Keratinocyte (primary cell): ENCODE measurements around the gene MUC5B. TPM values are rescaled to one million over a fixed set of nuclear protein-coding genes. Genes with fewer than 3 reads are reported as not detected.

Experiments used
- DNase-seq: peaks from one replicate; pipeline ENCODE4 v3.0.0-alpha.2; 2011; ENCODE audit warnings: low read depth, missing footprints, low spot score
- FAIRE-seq: peaks from 2 replicates; lab custom pipeline; 2011; peaks lifted over from hg19 to GRCh38; lab: Jason Lieb, UNC
- H2AFZ ChIP-seq: 2 replicates; pipeline ENCODE4 v1.6.0; 2012; ENCODE audit warnings: low read length, control low read depth, inconsistent platforms; ENCODE audit not compliant: control insufficient read depth
- H3K27ac ChIP-seq: 2 replicates; pipeline ENCODE4 v1.5.1; 2011; ENCODE audit warnings: low read length; ENCODE audit not compliant: control insufficient read depth, insufficient read depth
- H3K27me3 ChIP-seq: 3 replicates; pipeline ENCODE4 v1.6.0; 2011; ENCODE audit warnings: low read length; ENCODE audit not compliant: control insufficient read depth, insufficient read depth; ENCODE audit errors: extremely low read depth
- H3K36me3 ChIP-seq, 2 experiments: 2 replicates in 1 of 2; 3 replicates in 1 of 2; pipeline ENCODE4 v1.5.1; 2011; ENCODE audit warnings: low read length in 2 of 2, mild to moderate bottlenecking in 1 of 2; ENCODE audit not compliant: control insufficient read depth in 2 of 2, insufficient read depth in 2 of 2; ENCODE audit errors: extremely low read depth in 1 of 2
- H3K4me1 ChIP-seq: 3 replicates; pipeline ENCODE4 v1.5.1; 2011; ENCODE audit warnings: low read length; ENCODE audit not compliant: control insufficient read depth, insufficient read depth; ENCODE audit errors: extremely low read depth
- H3K4me2 ChIP-seq: 3 replicates; pipeline ENCODE4 v1.6.0; 2011; ENCODE audit warnings: low read depth, low read length; ENCODE audit not compliant: control insufficient read depth, insufficient read depth; ENCODE audit errors: extremely low read depth
- H3K4me3 ChIP-seq, 3 experiments: fragments of 200-600 bp in 1 of 3; sonication (generic) in 1 of 3; 2 replicates in 2 of 3; 3 replicates in 1 of 3; pipeline ENCODE4 v1.5.1; 2011 to 2016; ENCODE audit warnings: low read length in 3 of 3, mild to moderate bottlenecking in 3 of 3, control low read depth in 2 of 3, inconsistent platforms in 1 of 3, low read depth in 1 of 3, mixed read lengths in 1 of 3, mixed run types in 1 of 3, moderate library complexity in 1 of 3; ENCODE audit not compliant: control insufficient read depth in 2 of 3, insufficient read depth in 2 of 3; ENCODE audit errors: extremely low read depth in 1 of 3
- H3K79me2 ChIP-seq: 2 replicates; pipeline ENCODE4 v1.6.0; 2012; ENCODE audit warnings: low read length; ENCODE audit not compliant: control insufficient read depth, insufficient read depth
- H3K9ac ChIP-seq: 3 replicates; pipeline ENCODE4 v1.6.0; 2011; ENCODE audit warnings: low read length; ENCODE audit not compliant: control insufficient read depth, insufficient read depth; ENCODE audit errors: extremely low read depth
- H3K9me1 ChIP-seq: 3 replicates; pipeline ENCODE4 v1.6.0; 2011; ENCODE audit warnings: low read length; ENCODE audit not compliant: control insufficient read depth, insufficient read depth; ENCODE audit errors: extremely low read depth
- H3K9me3 ChIP-seq: 2 replicates; pipeline ENCODE4 v1.5.1; 2012; ENCODE audit warnings: low read depth, low read length; ENCODE audit not compliant: control insufficient read depth
- H4K20me1 ChIP-seq: 3 replicates; pipeline ENCODE4 v1.6.0; 2011; ENCODE audit warnings: low read length; ENCODE audit not compliant: control insufficient read depth, insufficient read depth; ENCODE audit errors: extremely low read depth
- EZH2 ChIP-seq: IDR thresholded peaks from one replicate; pipeline ENCODE4 v1.6.1; 2012; ENCODE audit warnings: inconsistent platforms, mild to moderate bottlenecking, low read length, moderate library complexity
- dilution Hi-C: fragments of 300-500 bp; cut with MboI; formaldehyde crosslinking; loops from one replicate; pipeline ENCODE4 v1.7.0; 2020; ENCODE audit warnings: low sequenced_read_pairs; ENCODE audit not compliant: extremely low pct_ligation_motif_present
- polyA plus RNA-seq, 5 experiments: library from polyadenylated mRNA; depleted of rRNA in 3 of 5; stranded (reverse) in 3 of 5; stranded (forward) in 1 of 5; unstranded in 1 of 5; fragments of >200 nt; gene quantifications; 1 replicate in 1 of 5; 2 replicates in 3 of 5; 3 replicates in 1 of 5; pipeline versions ENCODE4 v1.2.1 to v1.2.3, GENCODE V29; 2011 to 2012; ENCODE audit warnings: missing spikeins in 2 of 5, low read depth in 1 of 5, low replicate concordance in 1 of 5
- TF ChIP-seq, protein P1 (sequence below), 3 experiments: IDR thresholded peaks in 1 of 3; conservative IDR thresholded peaks in 1 of 3; optimal IDR thresholded peaks in 1 of 3; 2 replicates in 2 of 3; 3 replicates in 1 of 3; pipeline versions ENCODE3 to v1.5.1; 2011; ENCODE audit warnings: low read length in 3 of 3, mild to moderate bottlenecking in 3 of 3, moderate library complexity in 2 of 3, control low read depth in 1 of 3, inconsistent platforms in 1 of 3; ENCODE audit not compliant: insufficient read depth in 2 of 3; ENCODE audit errors: extremely low read depth in 1 of 3

Gene MUC5B
- polyA plus RNA-seq, 1 donor (not counting 4 experiments of a cell fraction or from before 2014, with no cell fraction given): not detected

- Histone ChIP-seq H3K27ac (no peak overlapping the region), H3K9ac (no peak overlapping the region), H3K4me1 (no peaks in the 10 kb centered on the region), H3K4me2 (no peak overlapping the region), H3K27me3 (no peaks in the 10 kb centered on the region), H3K79me2 (no peaks in the 10 kb centered on the region), H3K9me1 (no peaks in the 10 kb centered on the region), H4K20me1 (no peaks in the 10 kb centered on the region), H3K36me3 (no peaks in the 10 kb centered on the region), H3K9me3 (peaks cover 9% of the 10 kb centered on the region), H3K4me3 (no peak overlapping the region), H2AFZ (no peak overlapping the region)
- TF ChIP-seq, protein P1, sequence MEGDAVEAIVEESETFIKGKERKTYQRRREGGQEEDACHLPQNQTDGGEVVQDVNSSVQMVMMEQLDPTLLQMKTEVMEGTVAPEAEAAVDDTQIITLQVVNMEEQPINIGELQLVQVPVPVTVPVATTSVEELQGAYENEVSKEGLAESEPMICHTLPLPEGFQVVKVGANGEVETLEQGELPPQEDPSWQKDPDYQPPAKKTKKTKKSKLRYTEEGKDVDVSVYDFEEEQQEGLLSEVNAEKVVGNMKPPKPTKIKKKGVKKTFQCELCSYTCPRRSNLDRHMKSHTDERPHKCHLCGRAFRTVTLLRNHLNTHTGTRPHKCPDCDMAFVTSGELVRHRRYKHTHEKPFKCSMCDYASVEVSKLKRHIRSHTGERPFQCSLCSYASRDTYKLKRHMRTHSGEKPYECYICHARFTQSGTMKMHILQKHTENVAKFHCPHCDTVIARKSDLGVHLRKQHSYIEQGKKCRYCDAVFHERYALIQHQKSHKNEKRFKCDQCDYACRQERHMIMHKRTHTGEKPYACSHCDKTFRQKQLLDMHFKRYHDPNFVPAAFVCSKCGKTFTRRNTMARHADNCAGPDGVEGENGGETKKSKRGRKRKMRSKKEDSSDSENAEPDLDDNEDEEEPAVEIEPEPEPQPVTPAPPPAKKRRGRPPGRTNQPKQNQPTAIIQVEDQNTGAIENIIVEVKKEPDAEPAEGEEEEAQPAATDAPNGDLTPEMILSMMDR (optimal IDR thresholded peaks at IDR 0.05 in 1 of 3, IDR thresholded peaks at IDR 0.05 in 1 of 3, conservative IDR thresholded peaks at IDR 0.05 in 1 of 3; ENCODE audit: extremely low read depth in 1 of 3, insufficient read depth in 2 of 3, low read length in 3 of 3): no peak
- TF ChIP-seq EZH2: no peak
- dilution Hi-C loops: no loop called here
- DNase-seq: no peak
- no peak for FAIRE-seq
Measured at GRCh38 chr11:1238767-1239595, 16.1 kb downstream of the MUC5B start.

DNA sequence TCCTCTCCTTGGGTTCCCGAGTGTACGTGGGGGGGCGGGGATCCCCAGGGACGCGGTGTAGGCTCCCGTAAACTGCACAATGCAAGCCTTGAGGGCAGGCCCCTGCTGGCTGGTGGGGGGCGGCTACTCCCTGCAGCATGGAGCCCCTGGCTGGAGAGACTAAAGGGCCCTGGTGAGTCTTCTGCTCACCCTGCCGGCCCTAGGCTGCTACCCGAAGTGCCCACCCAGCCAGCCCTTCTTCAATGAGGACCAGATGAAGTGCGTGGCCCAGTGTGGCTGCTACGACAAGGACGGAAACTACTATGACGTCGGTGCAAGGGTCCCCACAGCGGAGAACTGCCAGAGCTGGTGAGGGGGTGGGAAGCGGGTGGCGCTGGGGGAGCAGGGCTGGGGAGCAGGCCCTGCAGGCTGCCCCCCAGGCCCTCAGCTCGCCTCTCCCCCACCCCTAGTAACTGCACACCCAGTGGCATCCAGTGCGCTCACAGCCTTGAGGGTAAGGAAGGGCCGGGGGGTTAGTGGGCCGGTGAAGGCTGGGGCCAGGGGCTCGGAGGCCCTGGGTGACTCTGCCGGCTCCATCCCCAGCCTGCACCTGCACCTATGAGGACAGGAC is 16.8 kb downstream of the MUC5B start:
- no peak for TF ChIP-seq EZH2
- TF ChIP-seq, protein P1 (optimal IDR thresholded peaks at IDR 0.05 in 1 of 3, IDR thresholded peaks at IDR 0.05 in 1 of 3, conservative IDR thresholded peaks at IDR 0.05 in 1 of 3; ENCODE audit: extremely low read depth in 1 of 3, insufficient read depth in 2 of 3, low read length in 3 of 3): no peak
- DNase-seq (no peak), FAIRE-seq (no peak)
- Histone ChIP-seq H3K27ac (no peak overlapping the region), H3K4me3 (no peak overlapping the region), H3K9me1 (no peaks in the 10 kb centered on the region), H3K9ac (no peak overlapping the region), H3K9me3 (peaks cover 9% of the 10 kb centered on the region), H3K36me3 (no peaks in the 10 kb centered on the region), H4K20me1 (no peaks in the 10 kb centered on the region), H3K79me2 (no peaks in the 10 kb centered on the region), H3K4me2 (no peak overlapping the region), H3K27me3 (no peaks in the 10 kb centered on the region), H3K4me1 (no peaks in the 10 kb centered on the region), H2AFZ (no peak overlapping the region)
- dilution Hi-C loops: no loop called here
